ENCODE results near the gene GNLY.

GRCh38 chr2:85694052-85695025 lies at the start of gene GNLY:
- no peak for TF ChIP-seq CTCF (IDR thresholded peaks at IDR 0.05)
- no peak for TF ChIP-seq POLR2A (IDR thresholded peaks at IDR 0.05)
- TF ChIP-seq POLR2AphosphoS5 (IDR thresholded peaks at IDR 0.05): no peak

All from upper lobe of left lung (tissue), 4 donors.